GM12891 (cell line): ENCODE data around the gene ADGRL3.

Experiments
- POLR2A ChIP-seq: IDR thresholded peaks from 2 replicates; pipeline ENCODE4 v1.6.1; 2011; ENCODE audit warnings: low read depth, low read length, control low read depth
- TAF1 ChIP-seq: IDR thresholded peaks from 2 replicates; pipeline ENCODE4 v1.6.1; 2011; ENCODE audit warnings: low read depth, low read length, control low read depth

GRCh38 chr4:61521451-61521850 is 321.3 kb downstream of the ADGRL3 start:
- TF ChIP-seq TAF1 (no peak), POLR2A (no peak)
